HEK293 (cell line): ENCODE results near the gene MLLT3.

Experiments
- CTCF ChIA-PET: fragments of 350-600 bp; formaldehyde crosslinking; extraction: SDS; loops from one replicate; lab custom pipeline; 2021; ENCODE audit warnings: antibody characterized with exemption; lab: Yijun Ruan, JAX
- POLR2A ChIA-PET: fragments of 300-600 bp; formaldehyde crosslinking; extraction: SDS; loops from one replicate; lab custom pipeline; 2020; ENCODE audit warnings: antibody characterized with exemption, inconsistent platforms; lab: Yijun Ruan, JAX
- H3K27ac ChIP-seq: fragments of 200-500 bp; sonication (Bioruptor generic); 2 replicates; pipeline ENCODE4 v1.5.1; 2014; ENCODE audit warnings: low read depth, low read length, control low read depth, inconsistent platforms; ENCODE audit errors: extremely low read depth
- H3K36me3 ChIP-seq, 2 experiments: fragments of 200-500 bp in 1 of 2; sonication (Bioruptor generic) in 1 of 2; 1 replicate in 1 of 2; 2 replicates in 1 of 2; pipeline ENCODE4 v1.5.1; 2014 to 2017; ENCODE audit warnings: inconsistent platforms in 2 of 2, low read length in 2 of 2; ENCODE audit not compliant: control insufficient read depth in 2 of 2, insufficient read depth in 1 of 2
- H3K4me1 ChIP-seq: fragments of 200-500 bp; sonication (Bioruptor generic); 2 replicates; pipeline ENCODE4 v1.5.1; 2014; ENCODE audit warnings: mild to moderate bottlenecking, low read length, inconsistent platforms; ENCODE audit not compliant: control insufficient read depth, insufficient read depth
- H3K4me3 ChIP-seq: 2 replicates; pipeline ENCODE4 v1.5.1; 2011; ENCODE audit warnings: low read depth, mild to moderate bottlenecking, control low read depth, low read length, moderate library complexity
- H3K9me3 ChIP-seq: fragments of 200-500 bp; sonication (Bioruptor generic); 2 replicates; pipeline ENCODE4 v1.5.1; 2014; ENCODE audit warnings: low read depth, low read length, inconsistent platforms; ENCODE audit not compliant: control insufficient read depth, insufficient read depth
- BCL11A ChIP-seq: fragments of 450-650 bp; formaldehyde crosslinking; IDR thresholded peaks from 2 replicates; pipeline ENCODE4 v1.5.1; 2016; ENCODE audit warnings: low read depth, missing biosample characterization, missing genetic modification characterization
- GFI1B ChIP-seq: fragments of 450-650 bp; formaldehyde crosslinking; IDR thresholded peaks from 2 replicates; pipeline ENCODE4 v1.5.1; 2016; ENCODE audit warnings: missing biosample characterization, missing genetic modification characterization
- GLI4 ChIP-seq: fragments of 450-650 bp; formaldehyde crosslinking; IDR thresholded peaks from 2 replicates; pipeline ENCODE4 v1.5.1; 2016; ENCODE audit warnings: missing biosample characterization, missing genetic modification characterization
- GLIS2 ChIP-seq: fragments of 450-650 bp; formaldehyde crosslinking; IDR thresholded peaks from 2 replicates; pipeline ENCODE4 v1.5.1; 2016; ENCODE audit warnings: missing biosample characterization, missing genetic modification characterization
- KLF17 ChIP-seq: fragments of 450-650 bp; formaldehyde crosslinking; IDR thresholded peaks from 2 replicates; pipeline ENCODE4 v1.5.1; 2016; ENCODE audit warnings: missing biosample characterization, missing genetic modification characterization
- OVOL3 ChIP-seq: fragments of 450-650 bp; formaldehyde crosslinking; IDR thresholded peaks from 2 replicates; pipeline ENCODE4 v1.5.1; 2016; ENCODE audit warnings: missing biosample characterization, missing genetic modification characterization
- ZBTB17 ChIP-seq: fragments of 450-650 bp; formaldehyde crosslinking; IDR thresholded peaks from 2 replicates; pipeline ENCODE4 v1.5.1; 2016; ENCODE audit warnings: missing biosample characterization, missing genetic modification characterization
- ZBTB8A ChIP-seq: fragments of 450-650 bp; formaldehyde crosslinking; IDR thresholded peaks from 2 replicates; pipeline ENCODE4 v1.5.1; 2016; ENCODE audit warnings: missing biosample characterization, missing genetic modification characterization
- ZEB2 ChIP-seq: fragments of 450-650 bp; formaldehyde crosslinking; IDR thresholded peaks from 2 replicates; pipeline ENCODE4 v1.5.1; 2016; ENCODE audit warnings: missing biosample characterization, missing genetic modification characterization
- ZNF133 ChIP-seq: fragments of 450-650 bp; formaldehyde crosslinking; IDR thresholded peaks from 2 replicates; pipeline ENCODE4 v1.5.1; 2016; ENCODE audit warnings: missing biosample characterization, missing genetic modification characterization
- ZNF157 ChIP-seq: fragments of 450-650 bp; formaldehyde crosslinking; IDR thresholded peaks from 2 replicates; pipeline ENCODE4 v1.5.1; 2016; ENCODE audit warnings: missing biosample characterization, missing genetic modification characterization
- ZNF23 ChIP-seq: fragments of 450-650 bp; formaldehyde crosslinking; IDR thresholded peaks from 2 replicates; pipeline ENCODE4 v1.5.1; 2016; ENCODE audit warnings: missing biosample characterization, missing genetic modification characterization, borderline replicate concordance
- ZNF26 ChIP-seq: fragments of 450-650 bp; formaldehyde crosslinking; IDR thresholded peaks from 2 replicates; pipeline ENCODE4 v1.5.1; 2016; ENCODE audit warnings: missing biosample characterization, missing genetic modification characterization
- ZNF341 ChIP-seq: fragments of 450-650 bp; formaldehyde crosslinking; IDR thresholded peaks from 2 replicates; pipeline ENCODE4; 2016; ENCODE audit warnings: low read depth, missing biosample characterization, missing genetic modification characterization
- ZNF416 ChIP-seq: fragments of 450-650 bp; formaldehyde crosslinking; IDR thresholded peaks from 2 replicates; pipeline ENCODE4 v1.5.1; 2016; ENCODE audit warnings: missing biosample characterization, missing genetic modification characterization
- ZNF548 ChIP-seq: fragments of 450-650 bp; formaldehyde crosslinking; IDR thresholded peaks from 2 replicates; pipeline ENCODE4 v1.5.1; 2016; ENCODE audit warnings: missing biosample characterization, missing genetic modification characterization
- ZNF558 ChIP-seq: fragments of 450-650 bp; formaldehyde crosslinking; IDR thresholded peaks from 2 replicates; pipeline ENCODE4 v1.5.1; 2016; ENCODE audit warnings: missing biosample characterization, missing genetic modification characterization
- ZNF664 ChIP-seq: fragments of 450-650 bp; formaldehyde crosslinking; IDR thresholded peaks from 2 replicates; pipeline ENCODE4 v1.5.1; 2016; ENCODE audit warnings: missing biosample characterization, missing genetic modification characterization
- ZNF670 ChIP-seq: fragments of 450-650 bp; formaldehyde crosslinking; IDR thresholded peaks from 2 replicates; pipeline ENCODE4 v1.5.1; 2016; ENCODE audit warnings: missing biosample characterization, missing genetic modification characterization, low read depth
- ZNF677 ChIP-seq: fragments of 450-650 bp; IDR thresholded peaks from 2 replicates; pipeline ENCODE4 v1.5.0; 2018; ENCODE audit warnings: missing biosample characterization, mild to moderate bottlenecking, missing genetic modification characterization, moderate library complexity
- ZNF701 ChIP-seq: fragments of 450-650 bp; formaldehyde crosslinking; IDR thresholded peaks from 2 replicates; pipeline ENCODE4 v1.5.1; 2016; ENCODE audit warnings: missing biosample characterization, missing genetic modification characterization
- ZSCAN23 ChIP-seq: fragments of 450-650 bp; formaldehyde crosslinking; IDR thresholded peaks from 2 replicates; pipeline ENCODE4 v1.5.1; 2016; ENCODE audit warnings: missing biosample characterization, missing genetic modification characterization
- ZSCAN30 ChIP-seq: fragments of 450-650 bp; IDR thresholded peaks from 2 replicates; pipeline ENCODE4 v1.5.1; 2018; ENCODE audit warnings: missing biosample characterization, mild to moderate bottlenecking, missing genetic modification characterization, moderate library complexity
- ZXDB ChIP-seq: fragments of 450-650 bp; formaldehyde crosslinking; IDR thresholded peaks from 2 replicates; pipeline ENCODE4 v1.5.1; 2016; ENCODE audit warnings: missing biosample characterization, missing genetic modification characterization

MLLT3 gene

GRCh38 chr9:20364959-20365358, 257.3 kb downstream of the MLLT3 start:
- TF ChIP-seq GFI1B (tag by site-specific recombination) = no peak
- no peak for TF ChIP-seq ZNF664 (tag by site-specific recombination)
- no peak for TF ChIP-seq ZEB2 (tag by site-specific recombination)
- no peak for TF ChIP-seq ZNF677
- no peak for TF ChIP-seq ZNF670
- TF ChIP-seq GLIS2 (tag by site-specific recombination) = no peak
- TF ChIP-seq ZNF133 (tag by site-specific recombination) = no peak
- no peak for TF ChIP-seq GLI4 (tag by site-specific recombination)
- no peak for TF ChIP-seq BCL11A
- TF ChIP-seq ZNF558 (tag by site-specific recombination) = no peak
- no peak for TF ChIP-seq ZNF548 (tag by site-specific recombination)
- TF ChIP-seq ZNF157 (tag by site-specific recombination) = no peak
- TF ChIP-seq ZBTB8A = no peak
- TF ChIP-seq ZNF416 (tag by site-specific recombination) = no peak
- TF ChIP-seq ZNF26 (tag by site-specific recombination) = no peak
- TF ChIP-seq ZSCAN30 (tag by site-specific recombination) = no peak
- TF ChIP-seq ZBTB17 (tag by site-specific recombination) = no peak
- no peak for TF ChIP-seq ZNF23

GRCh38 chr9:20363233-20363632, 259.1 kb downstream of the MLLT3 start:
- CTCF ChIA-PET = no interaction called here
- no peaks in the 10 kb centered on the region for H3K9me3 ChIP-seq
- TF ChIP-seq ZNF341 (tag by site-specific recombination) (no peak), ZNF157 (tag by site-specific recombination) (no peak), ZSCAN23 (tag by site-specific recombination) (no peak), OVOL3 (tag by site-specific recombination) (no peak), KLF17 (tag by site-specific recombination) (no peak), ZNF701 (tag by site-specific recombination) (no peak), ZXDB (no peak)
- no peak overlapping the region for H3K27ac ChIP-seq
- peaks cover 3% of the 10 kb centered on the region; the same call in 1 of the 2 replicates for H3K4me1 ChIP-seq
- no peak overlapping the region for H3K4me3 ChIP-seq
- peaks cover 0 to 19% of the 10 kb centered on the region in 2 experiments; a peak in 1 of 3 replicates for H3K36me3 ChIP-seq
- POLR2A ChIA-PET = no interaction called here

More at GRCh38 chr9:20364959-20365358, 257.3 kb downstream of the MLLT3 start:
- Histone ChIP-seq H3K36me3 (peaks cover 0 to 19% of the 10 kb centered on the region in 2 experiments; a peak in 1 of 3 replicates), H3K27ac (no peak overlapping the region), H3K9me3 (no peaks in the 10 kb centered on the region), H3K4me1 (peaks cover 3% of the 10 kb centered on the region; the same call in 1 of the 2 replicates), H3K4me3 (no peak overlapping the region)
- CTCF ChIA-PET = interaction anchor here (1.1 kb wide), 1 partner anchor 575 kb away, joined by 3 read pairs; no protein-coding TSS in a partner anchor
- POLR2A ChIA-PET = no interaction called here
